SU-DHL-6 (cell line): ENCODE results near the gene CEP192.

Experiments
- H2AFZ ChIP-seq: fragments of 200-600 bp; sonication (generic); 2 replicates; pipeline ENCODE4 v1.6.1; 2014; ENCODE audit warnings: low read depth, mild to moderate bottlenecking, moderate library complexity, mixed read lengths, antibody characterized with exemption, low read length; ENCODE audit not compliant: severe bottlenecking
- H3F3A ChIP-seq: fragments of 200-600 bp; shearing (Covaris generic); 2 replicates; pipeline ENCODE4 v1.6.0; 2016; ENCODE audit warnings: antibody characterized with exemption, mild to moderate bottlenecking; ENCODE audit not compliant: insufficient read depth
- H3K27ac ChIP-seq: fragments of 200-600 bp; sonication (generic); 2 replicates; pipeline ENCODE4 v1.5.1; 2016; ENCODE audit warnings: low read depth, mild to moderate bottlenecking, low read length, moderate library complexity, mixed read lengths
- H3K27me3 ChIP-seq: fragments of 200-600 bp; sonication (generic), shearing (Covaris generic); 2 replicates; pipeline ENCODE4 v1.6.0; 2014; ENCODE audit warnings: mild to moderate bottlenecking, low read length
- H3K36me3 ChIP-seq: fragments of 200-600 bp; sonication (generic); 2 replicates; pipeline ENCODE4 v1.6.1; 2014; ENCODE audit warnings: mild to moderate bottlenecking, low read length, mixed read lengths
- H3K4me2 ChIP-seq: fragments of 300-600, 200-600 bp; shearing (Covaris generic), sonication (generic); 2 replicates; pipeline ENCODE4 v1.6.0; 2014; ENCODE audit warnings: low read length, low read depth, mild to moderate bottlenecking; ENCODE audit not compliant: poor library complexity, severe bottlenecking
- H3K4me3 ChIP-seq: fragments of 200-600 bp; sonication (generic); 2 replicates; pipeline ENCODE4 v1.5.1; 2014; ENCODE audit warnings: antibody characterized with exemption, low read length, mild to moderate bottlenecking, mixed read lengths; ENCODE audit not compliant: insufficient read depth, poor library complexity, severe bottlenecking
- H3K79me2 ChIP-seq: fragments of 200-600 bp; sonication (generic); 2 replicates; pipeline ENCODE4 v1.6.1; 2014; ENCODE audit warnings: mild to moderate bottlenecking, low read length, moderate library complexity; ENCODE audit not compliant: insufficient read depth
- H3K9ac ChIP-seq: fragments of 200-600 bp; sonication (generic); 2 replicates; pipeline ENCODE4 v1.7.0; 2014; ENCODE audit warnings: mild to moderate bottlenecking, low read length
- H3K9me2 ChIP-seq: fragments of 200-600 bp; sonication (generic); replicated peaks from 2 replicates; pipeline ENCODE4 v1.6.1; 2014; ENCODE audit warnings: low read length; ENCODE audit not compliant: insufficient read depth
- H3K9me3 ChIP-seq: fragments of 200-600 bp; sonication (generic); 2 replicates; pipeline ENCODE4 v1.6.1; 2014; ENCODE audit warnings: low read length, mixed read lengths; ENCODE audit not compliant: insufficient read depth
- H4K20me1 ChIP-seq: fragments of 200-600 bp; sonication (generic); 2 replicates; pipeline ENCODE4 v1.6.1; 2014; ENCODE audit warnings: low read depth, mild to moderate bottlenecking, antibody characterized with exemption, low read length, moderate library complexity, mixed read lengths
- CTCF ChIP-seq: fragments of 200-600 bp; sonication (generic); IDR thresholded peaks from one replicate; pipeline ENCODE4 v1.5.1; 2017; ENCODE audit warnings: antibody characterized with exemption, mild to moderate bottlenecking, low read length, moderate library complexity; ENCODE audit not compliant: insufficient read depth, poor library complexity, severe bottlenecking
- EZH2phosphoT487 ChIP-seq: fragments of 200-600 bp; sonication (generic), shearing (Covaris generic); conservative IDR thresholded peaks from 2 replicates; pipeline ENCODE4 v1.6.1; 2018; ENCODE audit warnings: mild to moderate bottlenecking, antibody characterized with exemption, low read length, moderate library complexity, mixed read lengths

The CEP192 gene

DNA sequence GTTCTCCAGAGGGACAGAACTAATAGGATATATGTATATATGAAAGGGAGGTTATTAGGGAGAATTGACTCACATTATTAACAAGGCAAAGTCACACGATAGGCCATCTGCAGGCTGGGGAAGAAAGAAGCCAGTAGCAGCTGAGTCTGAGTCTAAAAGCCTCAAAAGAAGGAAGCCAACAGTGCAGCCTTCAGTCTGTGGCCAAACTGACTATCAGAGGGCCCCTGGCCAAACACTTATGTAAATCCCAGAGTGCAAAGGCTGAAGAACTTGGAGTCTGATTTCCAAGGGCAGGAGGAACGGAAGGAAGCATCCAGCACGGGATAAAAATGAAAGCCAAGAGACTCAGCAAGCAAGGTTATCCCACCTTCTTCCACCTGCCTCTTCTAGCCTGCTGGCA, 119.4 kb downstream of the CEP192 start:
- Histone ChIP-seq H3K27me3 (no peaks in the 10 kb centered on the region), H3K4me2 (no peak overlapping the region), H4K20me1 (no peaks in the 10 kb centered on the region), H3K9me3 (no peaks in the 10 kb centered on the region), H3K9ac (no peak overlapping the region), H3K79me2 (no peaks in the 10 kb centered on the region), H2AFZ (no peak overlapping the region), H3K27ac (no peak overlapping the region), H3K4me3 (no peak overlapping the region), H3K36me3 (peaks cover 48% of the 10 kb centered on the region), H3K9me2 (no peaks in the 10 kb centered on the region), H3F3A (no peaks in the 10 kb centered on the region)
- TF ChIP-seq EZH2phosphoT487 (no peak), CTCF (no peak)

DNA sequence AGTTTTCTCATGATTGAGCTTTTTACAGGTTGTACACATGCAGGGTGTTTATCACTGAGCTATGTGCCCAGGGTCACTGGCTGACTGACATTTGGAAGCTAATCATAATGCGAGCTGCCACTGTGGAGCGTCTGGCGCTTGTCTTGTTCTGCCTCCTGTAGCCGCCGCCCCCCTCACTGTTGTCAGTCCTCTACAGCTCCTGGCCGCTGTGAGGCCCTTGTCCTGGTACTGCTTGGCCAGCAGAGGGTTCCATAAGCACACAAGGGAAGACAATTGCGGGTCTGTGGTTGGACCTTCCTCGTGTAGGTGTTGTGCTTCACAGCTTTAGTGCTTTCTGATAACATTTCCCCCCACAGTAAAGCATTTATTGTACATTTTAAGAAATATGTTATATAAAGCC, 121.8 kb downstream of the CEP192 start:
- Histone ChIP-seq H3F3A (no peaks in the 10 kb centered on the region), H3K9me3 (no peaks in the 10 kb centered on the region), H3K79me2 (no peaks in the 10 kb centered on the region), H4K20me1 (no peaks in the 10 kb centered on the region), H2AFZ (no peak overlapping the region), H3K36me3 (peaks cover 31% of the 10 kb centered on the region; the same call in 1 of the 2 replicates), H3K9ac (no peak overlapping the region), H3K27me3 (no peaks in the 10 kb centered on the region), H3K4me2 (no peak overlapping the region), H3K4me3 (no peak overlapping the region), H3K27ac (no peak overlapping the region), H3K9me2 (no peaks in the 10 kb centered on the region)
- TF ChIP-seq CTCF: no peak
- TF ChIP-seq EZH2phosphoT487: no peak

DNA sequence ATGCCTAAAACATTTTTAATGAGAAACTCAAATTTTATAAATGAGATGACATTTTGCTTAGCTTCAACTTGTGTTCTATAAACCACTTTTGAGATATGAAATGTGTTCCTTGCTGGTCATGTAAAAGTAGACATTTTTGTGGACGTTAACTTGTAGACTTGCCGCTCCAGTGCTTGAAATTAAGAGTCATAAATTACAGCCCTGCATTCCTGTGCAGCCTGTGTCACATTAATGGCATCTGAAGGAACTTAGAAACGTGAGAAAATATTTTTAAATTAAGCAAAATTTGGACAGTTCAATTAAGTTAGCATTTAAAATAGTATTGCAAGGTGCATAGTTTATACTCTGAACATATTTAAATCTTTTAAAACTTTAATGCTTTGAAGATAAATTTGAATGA, 129.1 kb downstream of the CEP192 start:
- H4K20me1 ChIP-seq: no peaks in the 10 kb centered on the region
- no peak overlapping the region for H3K4me3 ChIP-seq
- no peaks in the 10 kb centered on the region for H3K9me3 ChIP-seq
- H3K27me3 ChIP-seq: no peaks in the 10 kb centered on the region
- H3K79me2 ChIP-seq: no peaks in the 10 kb centered on the region
- H3K4me2 ChIP-seq: no peak overlapping the region
- no peak overlapping the region for H3K27ac ChIP-seq
- H2AFZ ChIP-seq: no peak overlapping the region
- no peak overlapping the region for H3K9ac ChIP-seq
- H3F3A ChIP-seq: no peaks in the 10 kb centered on the region
- H3K9me2 ChIP-seq: no peaks in the 10 kb centered on the region
- peaks cover 21% of the 10 kb centered on the region; the same call in 1 of the 2 replicates for H3K36me3 ChIP-seq
- TF ChIP-seq CTCF: no peak
- TF ChIP-seq EZH2phosphoT487: no peak
